Measurements from ENCODE around the gene DLX5.

DNA sequence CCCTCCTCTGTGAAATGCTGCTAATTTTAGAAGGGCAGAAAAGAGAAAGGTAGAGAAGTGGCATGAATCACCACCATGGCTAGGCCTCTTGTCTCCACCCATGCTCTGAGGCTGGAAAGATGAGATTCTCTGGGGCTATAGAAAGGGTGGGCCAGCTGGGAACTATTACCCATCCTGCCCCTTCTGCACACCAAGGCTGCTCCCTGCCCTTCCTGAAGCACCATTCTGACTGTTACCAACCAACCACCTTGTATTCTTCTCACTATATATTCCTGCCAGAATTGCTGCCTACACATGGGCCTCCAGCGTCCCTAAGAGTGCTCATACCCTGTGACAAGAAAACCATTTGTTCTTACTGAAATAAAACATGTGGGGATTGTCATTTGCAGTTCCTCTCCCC is 30.7 kb downstream of the DLX5 start:
- TF ChIP-seq, protein P1, sequence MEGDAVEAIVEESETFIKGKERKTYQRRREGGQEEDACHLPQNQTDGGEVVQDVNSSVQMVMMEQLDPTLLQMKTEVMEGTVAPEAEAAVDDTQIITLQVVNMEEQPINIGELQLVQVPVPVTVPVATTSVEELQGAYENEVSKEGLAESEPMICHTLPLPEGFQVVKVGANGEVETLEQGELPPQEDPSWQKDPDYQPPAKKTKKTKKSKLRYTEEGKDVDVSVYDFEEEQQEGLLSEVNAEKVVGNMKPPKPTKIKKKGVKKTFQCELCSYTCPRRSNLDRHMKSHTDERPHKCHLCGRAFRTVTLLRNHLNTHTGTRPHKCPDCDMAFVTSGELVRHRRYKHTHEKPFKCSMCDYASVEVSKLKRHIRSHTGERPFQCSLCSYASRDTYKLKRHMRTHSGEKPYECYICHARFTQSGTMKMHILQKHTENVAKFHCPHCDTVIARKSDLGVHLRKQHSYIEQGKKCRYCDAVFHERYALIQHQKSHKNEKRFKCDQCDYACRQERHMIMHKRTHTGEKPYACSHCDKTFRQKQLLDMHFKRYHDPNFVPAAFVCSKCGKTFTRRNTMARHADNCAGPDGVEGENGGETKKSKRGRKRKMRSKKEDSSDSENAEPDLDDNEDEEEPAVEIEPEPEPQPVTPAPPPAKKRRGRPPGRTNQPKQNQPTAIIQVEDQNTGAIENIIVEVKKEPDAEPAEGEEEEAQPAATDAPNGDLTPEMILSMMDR (IDR thresholded peaks at IDR 0.05), result no peak
- TF ChIP-seq POLR2A (IDR thresholded peaks at IDR 0.05), result no peak
